SU-DHL-6 (cell line): ENCODE results near the gene NRAP.

Experiments used
- EZH2phosphoT487 ChIP-seq: fragments of 200-600 bp; sonication (generic), shearing (Covaris generic); conservative IDR thresholded peaks from 2 replicates; pipeline ENCODE4 v1.6.1; 2018; ENCODE audit warnings: mild to moderate bottlenecking, antibody characterized with exemption, low read length, moderate library complexity, mixed read lengths
- TF ChIP-seq, protein P1 (sequence below): fragments of 200-600 bp; sonication (generic); IDR thresholded peaks from one replicate; pipeline ENCODE4 v1.5.1; 2017; ENCODE audit warnings: antibody characterized with exemption, mild to moderate bottlenecking, low read length, moderate library complexity; ENCODE audit not compliant: insufficient read depth, poor library complexity, severe bottlenecking

DNA sequence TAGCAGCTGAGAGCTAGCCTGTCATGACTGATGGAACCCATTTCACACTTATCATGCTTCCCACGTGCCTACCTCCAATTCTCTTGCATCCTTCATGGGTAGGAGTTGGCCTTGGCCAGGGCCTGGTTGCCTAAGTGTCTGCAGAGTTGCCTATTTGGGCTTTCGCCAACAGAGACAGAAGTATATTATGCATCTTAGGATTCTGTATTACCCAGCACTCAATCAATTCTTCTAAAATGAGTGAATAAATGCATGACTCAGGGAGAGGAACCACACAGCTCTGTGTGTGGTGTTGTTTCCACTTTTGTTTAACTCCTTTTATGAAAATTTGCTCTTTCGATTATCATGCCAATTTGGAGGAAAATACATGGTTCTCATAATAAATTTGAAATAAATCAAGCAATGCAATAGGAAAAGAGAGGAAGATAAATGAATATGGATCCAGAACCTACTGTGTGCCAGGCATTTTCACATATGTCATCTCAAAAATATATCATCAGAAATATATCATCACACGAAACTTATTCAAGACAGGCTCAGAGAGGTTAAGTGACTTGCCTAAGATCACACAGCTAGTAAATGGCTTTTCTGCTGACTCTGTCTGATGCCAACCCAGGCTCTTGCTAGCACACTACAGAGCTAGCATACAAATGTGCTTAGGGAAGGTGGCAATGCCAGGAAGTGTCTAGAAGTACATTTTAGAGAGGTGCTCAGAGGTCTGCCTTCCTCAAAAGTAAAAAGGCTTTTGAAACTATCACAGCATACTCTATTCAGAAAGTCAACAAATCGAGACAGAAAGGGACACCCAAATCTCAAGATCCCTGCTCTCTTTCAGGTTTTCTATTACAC is 120.5 kb downstream of the NRAP start:
- TF ChIP-seq, protein P1, sequence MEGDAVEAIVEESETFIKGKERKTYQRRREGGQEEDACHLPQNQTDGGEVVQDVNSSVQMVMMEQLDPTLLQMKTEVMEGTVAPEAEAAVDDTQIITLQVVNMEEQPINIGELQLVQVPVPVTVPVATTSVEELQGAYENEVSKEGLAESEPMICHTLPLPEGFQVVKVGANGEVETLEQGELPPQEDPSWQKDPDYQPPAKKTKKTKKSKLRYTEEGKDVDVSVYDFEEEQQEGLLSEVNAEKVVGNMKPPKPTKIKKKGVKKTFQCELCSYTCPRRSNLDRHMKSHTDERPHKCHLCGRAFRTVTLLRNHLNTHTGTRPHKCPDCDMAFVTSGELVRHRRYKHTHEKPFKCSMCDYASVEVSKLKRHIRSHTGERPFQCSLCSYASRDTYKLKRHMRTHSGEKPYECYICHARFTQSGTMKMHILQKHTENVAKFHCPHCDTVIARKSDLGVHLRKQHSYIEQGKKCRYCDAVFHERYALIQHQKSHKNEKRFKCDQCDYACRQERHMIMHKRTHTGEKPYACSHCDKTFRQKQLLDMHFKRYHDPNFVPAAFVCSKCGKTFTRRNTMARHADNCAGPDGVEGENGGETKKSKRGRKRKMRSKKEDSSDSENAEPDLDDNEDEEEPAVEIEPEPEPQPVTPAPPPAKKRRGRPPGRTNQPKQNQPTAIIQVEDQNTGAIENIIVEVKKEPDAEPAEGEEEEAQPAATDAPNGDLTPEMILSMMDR, result no peak
- no peak for TF ChIP-seq EZH2phosphoT487
